Ovary (tissue), 9 donors: ENCODE results near the gene SNX25. TPM values are rescaled to one million over a fixed set of nuclear protein-coding genes. Genes with fewer than 3 reads are reported as not detected.

ENCODE experiments used
- DNase-seq, 5 donors: peaks; one replicate each; pipeline ENCODE4 v3.0.0-alpha.2; 2019 to 2020
- H3K27ac ChIP-seq, 2 donors: fragments of 200-600 bp; one replicate each; pipeline versions ENCODE4 v1.5.1 to v1.8.0; 2019 to 2022
- H3K27me3 ChIP-seq: fragments of 200-600 bp; one replicate; pipeline ENCODE4 v1.8.0; 2022
- H3K36me3 ChIP-seq: fragments of 200-600 bp; sonication (generic); one replicate; pipeline ENCODE4 v1.5.1; 2019
- H3K4me1 ChIP-seq: one replicate; pipeline ENCODE4 v1.8.1; 2013; ENCODE audit warnings: mild to moderate bottlenecking, moderate library complexity; ENCODE audit not compliant: insufficient read depth
- H3K4me3 ChIP-seq: fragments of 200-600 bp; sonication (generic); one replicate; pipeline ENCODE4 v1.5.1; 2017
- H3K9me3 ChIP-seq, 2 donors: fragments of 200-600 bp in 1 of 2; sonication (generic) in 1 of 2; one replicate each; pipeline versions ENCODE4 v1.5.1 to v1.8.1; 2013 to 2019; ENCODE audit warnings: mild to moderate bottlenecking in 1 of 2, moderate library complexity in 1 of 2
- CTCF ChIP-seq, 3 donors: fragments of 450-650 bp in 2 of 3; fragments of 200-600 bp in 1 of 3; IDR thresholded peaks; one replicate each; pipeline versions ENCODE4 v1.5.1 to v1.8.0; 2016 to 2022; ENCODE audit warnings: antibody characterized with exemption in 3 of 3, mild to moderate bottlenecking in 1 of 3
- EP300 ChIP-seq: sonication (generic); formaldehyde crosslinking; IDR thresholded peaks from one replicate; pipeline ENCODE4 v1.6.1; 2017; ENCODE audit warnings: antibody characterized with exemption
- POLR2A ChIP-seq: fragments of 450-650 bp; IDR thresholded peaks from one replicate; pipeline ENCODE4 v1.6.1; 2017; ENCODE audit warnings: antibody characterized with exemption, mild to moderate bottlenecking, moderate library complexity
- WGBS, 3 donors: extraction: QIAGEN DNeasy Blood & Tissue Kit in 1 of 3; methylation state at CpG; one replicate each; pipeline versions ENCODE4 v1.1.5 to v1.1.7; 2013 to 2017; 5-methylcytosine and 5-hydroxymethylcytosine counted together
- intact Hi-C, 4 donors: fragments of 100-400 bp; cut with DNase I; formaldehyde crosslinking; loops; one replicate each; pipeline versions ENCODE4 v1.11.0 to v1.15.1; 2022 to 2023
- polyA plus RNA-seq, 2 donors: library from polyadenylated mRNA; stranded (reverse); fragments of 200-250 nt in 1 of 2; fragments of 350-450 nt in 1 of 2; fragmentation: Illumina TruSeq in 1 of 2; extraction: RNeasy Lipid Tissue Mini Kit (QIAGEN cat#74804) in 1 of 2; gene quantifications; one replicate each; pipeline ENCODE4 v1.2.3, GENCODE V29; 2013 to 2014
- total RNA-seq, 7 donors: library from RNA; depleted of rRNA in 2 of 7; stranded (reverse); fragments of >200 nt in 2 of 7; fragmentation: NEBNext Ultra II Directional in 3 of 7; extraction: Animal tissue kit (Norgen Biotek cat#: 25700) in 3 of 7; gene quantifications; one replicate each; pipeline versions ENCODE4 v1.1.0 to v1.2.4, GENCODE V29; 2016 to 2023
- donor health status: DM: no; HTN: no; CAD: no; lungs with moderate emphysema.
- donor health status: DM: no; HTN: no; CAD: no.
- donor health status: Bipolar disorder and iron deficiency.
- donor health status: DM: yes; HTN: yes; CAD: no.
- donor health status: DM: no; HTN: no; CAD: no.
- donor health status: DM: yes; HTN: yes; CAD: no.

Gene SNX25
- total and polyA plus RNA-seq, 9 donors, result 7.9 to 28.4 (median 19.1) TPM

GRCh38 chr4:185285632-185286393, 76.4 kb downstream of the SNX25 start:
- Histone ChIP-seq H3K4me1 (no peaks in the 10 kb centered on the region), H3K27ac (no peak overlapping the region), H3K36me3 (no peaks in the 10 kb centered on the region), H3K4me3 (no peak overlapping the region), H3K9me3 (no peaks in the 10 kb centered on the region), H3K27me3 (no peaks in the 10 kb centered on the region)
- no peak for TF ChIP-seq POLR2A
- no peak for TF ChIP-seq CTCF (IDR thresholded peaks at IDR 0.05)
- 94 to 97% (median 95%) methylated on average over 6 of the region's 6 CpGs for WGBS, 3 donors
- DNase-seq, result no peak
- intact Hi-C loops, result no loop called here

- WGBS, 3 donors, result 68 to 82% (median 78%) methylated on average over 3 of the region's 3 CpGs
- Histone ChIP-seq H3K36me3 (no peaks in the 10 kb centered on the region), H3K27ac (no peak overlapping the region), H3K4me1 (no peaks in the 10 kb centered on the region), H3K9me3 (no peaks in the 10 kb centered on the region), H3K27me3 (no peaks in the 10 kb centered on the region), H3K4me3 (no peak overlapping the region)
- no peak for TF ChIP-seq POLR2A
- no peak for TF ChIP-seq EP300
- TF ChIP-seq CTCF (IDR thresholded peaks at IDR 0.05), result no peak
- DNase-seq, result no peak
- intact Hi-C loops, result no loop called here
These were observed 77.2 kb downstream of the SNX25 start for GRCh38 chr4:185286571-185286970.

GRCh38 chr4:185287031-185287430, 77.6 kb downstream of the SNX25 start:
- H3K9me3 ChIP-seq, result no peaks in the 10 kb centered on the region
- H3K27me3 ChIP-seq, result no peaks in the 10 kb centered on the region
- no peaks in the 10 kb centered on the region for H3K4me1 ChIP-seq
- TF ChIP-seq CTCF (IDR thresholded peaks at IDR 0.05), result no peak
- TF ChIP-seq EP300, result no peak
- TF ChIP-seq POLR2A, result no peak
- intact Hi-C loops, result no loop called here
- H3K27ac ChIP-seq, result no peak overlapping the region
- H3K4me3 ChIP-seq, result no peak overlapping the region
- no peak for DNase-seq
- WGBS, 3 donors, result 90 to 94% (median 92%) methylated on average over 4 of the region's 4 CpGs
- no peaks in the 10 kb centered on the region for H3K36me3 ChIP-seq

- DNase-seq, result no peak
- H3K4me3 ChIP-seq, result no peak overlapping the region
- H3K36me3 ChIP-seq, result no peaks in the 10 kb centered on the region
- H3K9me3 ChIP-seq, result no peaks in the 10 kb centered on the region
- H3K27me3 ChIP-seq, result no peaks in the 10 kb centered on the region
- intact Hi-C loops, result no loop called here
- no peak for TF ChIP-seq EP300
- H3K4me1 ChIP-seq, result no peaks in the 10 kb centered on the region
- WGBS, 3 donors, result 72 to 84% (median 79%) methylated on average over 6 of the region's 6 CpGs
- no peak overlapping the region for H3K27ac ChIP-seq
These were observed 80.7 kb downstream of the SNX25 start for GRCh38 chr4:185290018-185290607.

- no peaks in the 10 kb centered on the region for H3K27me3 ChIP-seq
- WGBS, 3 donors, result 62 to 88% (median 64%) methylated on average over 5 of the region's 5 CpGs
- intact Hi-C loops, result no loop called here
- no peaks in the 10 kb centered on the region for H3K4me1 ChIP-seq
- no peak for DNase-seq
- TF ChIP-seq CTCF (IDR thresholded peaks at IDR 0.05) (no peak), POLR2A (no peak), EP300 (no peak)
- H3K27ac ChIP-seq, result no peak overlapping the region
- H3K9me3 ChIP-seq, result no peaks in the 10 kb centered on the region
- H3K4me3 ChIP-seq, result no peak overlapping the region
- H3K36me3 ChIP-seq, result no peaks in the 10 kb centered on the region
These were observed 81.3 kb downstream of the SNX25 start for GRCh38 chr4:185290656-185291055.
